HG03571 (cell line): Measurements from ENCODE around the gene RSPH10B2.
"Not testable (repeated sequence)": the region's sequence is repeated elsewhere in the genome, so short reads cannot be mapped to it uniquely, and the experiment has no call there.

Experiments used
- ATAC-seq: cut with Tn5 transposase; IDR thresholded peaks from one replicate; pipeline ENCODE4 v1.9.1; 2021; ENCODE audit not compliant: unreplicated experiment

RSPH10B2 gene

DNA sequence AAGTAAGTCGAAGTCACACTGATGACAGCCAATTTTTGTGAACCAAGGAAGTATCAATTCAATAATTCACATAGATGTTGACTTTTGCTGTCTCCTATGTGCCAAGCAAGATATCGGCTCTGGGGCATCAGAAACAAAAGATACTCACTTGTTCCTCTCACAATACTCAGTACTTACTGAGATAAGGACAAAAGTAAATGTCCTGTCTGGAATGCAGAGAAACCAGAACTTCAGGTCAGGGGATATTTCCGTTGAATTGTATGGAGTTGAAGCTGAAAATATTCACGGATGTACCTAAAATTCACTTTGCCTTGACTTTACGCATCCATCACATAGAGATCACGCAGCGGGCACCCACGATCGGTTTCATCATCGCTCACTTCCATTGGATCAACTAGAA is 83.2 kb downstream of the RSPH10B2 start:
- not testable (repeated sequence) for ATAC-seq

DNA sequence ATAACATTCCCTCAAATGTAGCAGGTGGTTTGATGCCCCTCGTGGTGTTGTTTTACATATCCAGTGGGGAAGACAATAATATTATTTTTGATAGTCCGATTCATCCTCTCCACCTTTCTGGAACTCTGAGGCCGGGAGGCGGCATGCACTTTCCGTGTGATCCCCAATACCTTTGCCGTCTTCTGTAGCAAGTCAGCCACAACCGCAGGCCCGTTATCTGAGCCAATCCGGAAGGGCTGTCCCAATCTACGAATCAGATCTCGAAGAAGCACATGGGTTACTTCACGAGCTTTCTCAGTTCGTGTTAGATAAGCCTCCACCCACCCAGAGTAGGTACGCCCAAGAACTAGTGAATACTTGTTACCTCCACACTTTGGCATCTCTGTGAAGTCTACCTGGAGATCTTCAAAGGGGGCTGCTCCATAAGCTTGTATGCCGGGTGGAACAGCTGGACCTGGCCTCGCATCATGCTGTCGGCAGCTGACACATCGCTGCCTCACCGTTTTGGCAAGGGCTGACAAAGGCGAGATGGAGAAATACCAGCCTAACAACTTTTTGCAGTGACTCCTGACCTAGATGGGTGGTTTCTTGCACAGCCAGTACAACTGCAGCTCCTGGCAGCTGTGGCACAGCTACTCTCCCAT is 88.5 kb downstream of the RSPH10B2 start:
- not testable (repeated sequence) for ATAC-seq

DNA sequence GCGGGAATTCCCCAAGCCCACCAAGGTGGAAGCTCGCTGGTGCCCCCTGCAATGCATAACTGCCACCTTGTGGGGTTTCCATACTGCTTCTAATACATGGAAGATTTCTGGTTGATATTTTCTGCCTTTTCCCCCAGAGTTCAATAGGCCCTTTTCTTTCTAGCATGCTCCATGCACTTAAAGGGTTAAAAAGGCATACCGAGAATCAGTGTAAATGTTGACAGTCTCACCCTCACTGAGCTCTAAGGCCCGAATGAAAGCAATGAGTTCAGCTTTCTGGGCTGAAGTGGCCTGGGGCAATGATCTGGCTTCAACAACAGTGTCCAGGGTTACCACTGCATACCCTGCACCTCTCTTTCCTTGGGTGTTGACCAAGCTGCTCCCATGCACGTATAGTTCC is 89.2 kb downstream of the RSPH10B2 start:
- not testable (repeated sequence) for ATAC-seq

GRCh38 chr7:6843654-6844053 is 89.8 kb downstream of the RSPH10B2 start:
- not testable (repeated sequence) for ATAC-seq

DNA sequence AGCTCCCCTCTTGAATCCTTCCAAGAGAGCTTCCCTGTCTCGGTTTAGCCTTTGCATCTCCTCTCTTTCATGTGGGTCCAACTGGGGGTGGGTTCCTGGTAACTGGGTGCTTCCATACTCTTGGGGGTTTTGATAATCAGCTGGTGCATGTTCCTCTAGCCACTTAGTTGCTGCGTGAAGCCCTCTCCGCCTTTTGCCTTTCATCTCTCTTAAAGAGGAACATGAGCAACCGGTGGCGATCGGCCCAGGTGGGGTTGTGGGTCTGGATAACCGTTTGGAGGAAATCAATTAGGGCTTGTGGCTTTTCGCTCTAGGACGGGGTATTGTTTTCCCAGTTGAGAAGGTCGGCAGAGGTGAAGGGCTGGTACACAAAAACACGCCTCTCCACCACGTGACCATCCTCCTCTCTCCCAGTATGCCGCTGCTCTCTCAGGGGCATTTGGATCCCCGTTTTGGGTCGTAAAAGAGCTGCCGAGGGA is 92.1 kb downstream of the RSPH10B2 start:
- ATAC-seq, result not testable (repeated sequence)

DNA sequence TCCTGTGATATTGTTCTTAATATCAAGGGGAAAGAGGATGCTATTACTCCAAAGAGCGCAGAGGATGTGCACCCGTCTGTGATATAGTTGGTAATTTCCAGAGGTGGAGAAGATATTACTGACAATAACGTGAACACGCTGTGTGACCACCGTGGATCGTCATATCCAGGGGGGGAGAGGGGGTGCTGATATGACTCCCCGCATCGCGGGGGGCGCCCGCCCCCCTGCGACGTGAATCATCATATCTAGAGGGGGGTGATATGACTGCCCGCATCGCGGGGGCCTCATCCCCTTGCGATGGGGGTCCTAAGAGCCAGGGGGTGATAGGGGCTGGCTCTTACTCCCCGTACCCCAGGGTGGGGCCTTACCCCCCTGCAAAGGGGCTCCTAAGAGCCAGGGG is 93.8 kb downstream of the RSPH10B2 start:
- ATAC-seq, result not testable (repeated sequence)
